ENCODE results near the gene TTC19.

DNA sequence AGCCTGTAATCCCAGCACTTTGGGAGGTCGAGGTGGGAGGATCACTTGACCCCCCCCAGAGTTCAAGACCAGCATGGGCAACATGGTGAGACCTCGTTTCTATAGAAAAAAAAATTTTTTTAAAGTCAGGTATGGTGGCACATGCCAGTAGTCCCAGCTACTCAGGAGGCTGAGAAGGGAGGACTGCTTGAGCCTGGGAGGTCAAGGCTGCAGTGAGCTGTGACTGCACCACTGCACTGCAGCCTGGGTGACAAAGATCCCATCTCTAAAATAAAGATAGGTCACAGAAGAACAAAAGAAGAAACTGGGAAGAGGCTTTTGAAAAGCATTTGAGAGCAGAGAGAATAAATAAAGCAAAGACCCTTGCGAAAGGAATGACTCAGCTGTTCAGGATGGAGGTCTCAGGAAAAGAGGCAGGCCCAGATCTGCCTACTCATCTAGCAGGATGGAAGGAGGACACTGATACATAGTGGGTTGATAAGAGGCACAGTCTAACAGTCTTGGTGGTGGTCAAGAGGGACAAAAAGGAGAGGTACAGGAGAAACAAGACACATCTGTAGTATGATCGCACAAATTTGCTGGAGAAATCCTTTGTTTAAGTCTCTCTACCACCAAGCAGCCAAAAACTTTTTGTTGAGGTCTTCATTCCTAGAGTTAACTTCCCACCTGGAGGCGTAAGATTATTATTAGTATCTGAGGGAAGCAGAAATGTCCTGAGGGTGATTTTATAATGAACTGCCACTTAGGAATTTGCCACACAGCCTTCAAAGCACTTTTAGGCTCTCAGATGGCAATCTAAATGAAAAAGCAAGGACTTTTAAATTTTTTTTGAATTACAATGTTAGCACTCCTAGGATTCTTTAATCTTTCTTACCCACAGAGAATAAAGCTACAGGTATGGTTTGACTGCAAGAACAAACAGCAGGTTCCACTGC lies 17.7 kb upstream of the TTC19 start:
- TF ChIP-seq CTCF (optimal IDR thresholded peaks at IDR 0.05 in 1 of 3, IDR thresholded peaks at IDR 0.05 in 1 of 3, conservative IDR thresholded peaks at IDR 0.05 in 1 of 3; ENCODE audit: extremely low read depth in 1 of 3, insufficient read depth in 2 of 3, low read length in 3 of 3): no peak
- TF ChIP-seq EZH2 (IDR thresholded peaks at IDR 0.05; ENCODE audit: low read length): no peak
